ENCODE results near the gene C1orf35. TPM values are rescaled to one million over a fixed set of nuclear protein-coding genes. Genes with fewer than 3 reads are reported as not detected.

C1orf35 gene
- total and polyA plus RNA-seq, 7 experiments from 2014 or later: 16.8 to 33.0 (median 27.8) TPM

DNA sequence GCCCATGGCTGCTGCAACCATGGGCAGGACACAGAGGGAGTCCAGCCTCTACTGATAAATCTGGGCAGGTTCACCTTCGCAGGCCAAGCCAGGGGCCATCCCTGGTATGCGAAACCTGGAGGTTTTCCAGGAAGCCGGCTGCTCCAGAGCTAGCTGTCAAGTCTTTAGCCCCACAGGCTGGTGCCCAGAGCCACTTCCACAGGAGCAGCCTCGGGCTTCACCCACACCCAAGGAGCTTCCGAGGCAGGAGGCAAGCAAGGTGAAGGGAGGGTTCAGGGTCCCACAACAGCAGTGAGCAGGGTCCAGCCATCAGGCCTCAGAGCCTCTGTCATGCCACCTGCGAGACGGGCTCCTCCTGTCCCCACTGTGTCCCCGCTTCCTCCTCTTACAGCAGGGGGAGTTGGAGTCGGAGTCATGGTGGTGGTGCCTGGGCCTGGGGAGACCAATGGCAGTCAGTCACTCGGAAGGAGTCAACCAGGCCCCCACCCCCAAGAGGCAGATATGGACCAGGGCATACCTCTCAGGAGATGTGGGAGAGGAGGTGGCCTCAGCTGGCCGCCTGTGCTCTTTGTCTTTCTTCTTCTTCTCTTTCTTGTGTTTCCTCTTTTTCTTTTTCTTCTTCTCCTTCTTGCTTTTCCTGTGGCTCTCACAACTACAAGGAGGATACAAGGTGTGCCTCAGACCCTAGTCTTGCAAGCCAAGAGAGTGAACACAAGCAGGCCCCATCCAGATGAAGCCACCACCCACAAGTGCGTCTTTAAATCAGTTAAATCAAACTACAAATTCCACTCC, 2.1 kb downstream of the C1orf35 start:
- ChIA-PET CTCF (no interaction called here), POLR2A (interaction anchor here (1.1 to 2.2 kb wide), 3 partner anchors 10 to 19 kb away, joined by 6 to 10 read pairs (median 7); partner anchors contain the start of gene ARF1)
- Mint-ChIP-seq H3K4me3 (peak overlapping the region; percentile 54 to 97 (median 73)), H3K9me3 (peaks cover 0 to 4% (median 0%) of the 10 kb centered on the region in 11 donors), H3K27ac (peak overlapping the region; percentile 62 to 96 (median 81)), H3K36me3 (peaks cover 0 to 10% (median 5%) of the 10 kb centered on the region in 5 donors), H3K27me3 (no peaks in the 10 kb centered on the region), H3K4me1 (peaks cover 6 to 30% (median 22%) of the 10 kb centered on the region in 7 donors)
- Histone ChIP-seq H3K27me3 (ENCODE audit: control insufficient read depth in 2 of 2, insufficient read depth in 2 of 2, low read length in 2 of 2) (no peaks in the 10 kb centered on the region), H3K27ac (ENCODE audit: low read depth, low read length) (peak overlapping the region; percentile 94), H3K36me3 (ENCODE audit: control insufficient read depth in 2 of 3, insufficient read depth in 3 of 3, low read length in 3 of 3) (peaks cover 0 to 64% (median 11%) of the 10 kb centered on the region in 3 experiments), H3K9me3 (ENCODE audit: control insufficient read depth in 2 of 3, low read length in 3 of 3) (no peaks in the 10 kb centered on the region), H3K4me3 (ENCODE audit: low read length) (peak overlapping the region; percentile 95), H3K4me1 (ENCODE audit: control insufficient read depth in 2 of 2, insufficient read depth in 2 of 2, low read length in 2 of 2) (peaks cover 16 to 20% of the 10 kb centered on the region in 2 donors)
- no peak for ATAC-seq
- intact Hi-C loops (cut with micrococcal nuclease): loop anchor here in 1 of 2 donors (2.0 to 10.0 kb wide), 2 partner anchors 174 to 1696 kb away; partner anchors contain the start of gene PARP1
- no peak for DNase-seq

DNA sequence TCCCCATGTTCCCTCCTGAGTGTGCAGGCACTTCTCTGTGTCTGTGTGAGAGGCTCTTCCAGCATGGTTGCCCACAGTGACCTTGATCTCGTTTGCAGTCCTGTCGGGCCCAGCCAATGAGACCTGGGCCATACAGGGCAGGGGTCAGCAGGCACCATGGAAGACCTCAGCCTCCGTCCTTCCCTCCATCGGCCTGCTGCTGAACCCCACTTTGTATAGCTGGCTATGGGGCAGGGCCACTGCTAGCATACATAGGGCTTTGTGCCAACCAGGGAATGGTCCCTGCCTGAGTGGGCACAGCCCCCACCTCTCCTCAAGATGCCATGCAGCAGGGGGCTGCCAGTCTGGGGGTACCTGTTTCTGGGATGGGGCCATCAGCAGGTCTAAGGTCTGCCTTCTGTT, 3.8 kb downstream of the C1orf35 start:
- DNase-seq: no peak
- intact Hi-C loops (cut with micrococcal nuclease): no loop called here
- no peak overlapping the region for H3K4me3 ChIP-seq (ENCODE audit: low read length)
- Mint-ChIP-seq H3K4me1 (peaks cover 20 to 44% (median 35%) of the 10 kb centered on the region in 7 donors), H3K27me3 (no peaks in the 10 kb centered on the region), H3K4me3 (peak overlapping the region in 3 of 10 donors; percentile 34 to 50 (median 42)), H3K9me3 (peaks cover 0 to 19% (median 9%) of the 10 kb centered on the region in 11 donors), H3K27ac (peak overlapping the region in 4 of 9 donors; percentile 48 to 67 (median 60)), H3K36me3 (peaks cover 6 to 24% (median 20%) of the 10 kb centered on the region in 5 donors)
- H3K27ac ChIP-seq (ENCODE audit: low read depth, low read length): no peak overlapping the region
- H3K36me3 ChIP-seq (ENCODE audit: control insufficient read depth in 2 of 3, insufficient read depth in 3 of 3, low read length in 3 of 3): peaks cover 6 to 64% (median 11%) of the 10 kb centered on the region in 3 experiments
- CTCF ChIA-PET: interaction anchor here (0.9 to 1.0 kb wide), 2 partner anchors 10 to 12 kb away, joined by 3 to 4 read pairs; no protein-coding TSS in a partner anchor
- H3K4me1 ChIP-seq (ENCODE audit: control insufficient read depth in 2 of 2, insufficient read depth in 2 of 2, low read length in 2 of 2): peaks cover 23 to 28% of the 10 kb centered on the region in 2 donors
- POLR2A ChIA-PET: interaction anchor here (1.0 to 2.2 kb wide), 4 partner anchors 9 to 359 kb away, joined by 3 to 10 read pairs (median 6); partner anchors contain the start of gene ARF1
- ATAC-seq: no peak
- H3K27me3 ChIP-seq (ENCODE audit: control insufficient read depth in 2 of 2, insufficient read depth in 2 of 2, low read length in 2 of 2): no peaks in the 10 kb centered on the region
- peaks cover 0 to 6% (median 0%) of the 10 kb centered on the region in 3 experiments for H3K9me3 ChIP-seq (ENCODE audit: control insufficient read depth in 2 of 3, low read length in 3 of 3)

DNA sequence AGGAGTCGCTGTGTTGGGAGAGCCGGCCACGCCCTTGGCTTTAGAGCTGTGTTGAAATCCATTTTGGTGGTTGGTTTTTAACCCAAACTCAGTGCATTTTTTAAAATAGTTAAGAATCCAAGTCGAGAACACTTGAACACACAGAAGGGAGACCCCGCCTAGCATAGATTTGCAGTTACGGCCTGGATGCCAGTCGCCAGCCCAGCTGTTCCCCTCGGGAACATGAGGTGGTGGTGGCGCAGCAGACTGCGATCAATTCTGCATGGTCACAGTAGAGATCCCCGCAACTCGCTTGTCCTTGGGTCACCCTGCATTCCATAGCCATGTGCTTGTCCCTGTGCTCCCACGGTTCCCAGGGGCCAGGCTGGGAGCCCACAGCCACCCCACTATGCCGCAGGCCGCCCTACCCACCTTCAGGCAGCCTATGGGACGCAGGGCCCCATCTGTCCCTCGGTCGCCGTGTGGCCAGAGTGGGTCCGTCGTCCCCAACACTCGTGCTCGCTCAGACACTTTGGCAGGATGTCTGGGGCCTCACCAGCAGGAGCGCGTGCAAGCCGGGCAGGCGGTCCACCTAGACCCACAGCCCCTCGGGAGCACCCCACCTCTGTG, 4.7 kb downstream of the C1orf35 start:
- DNase-seq (no peak), ATAC-seq (no peak)
- peak overlapping the region in 2 of 9 donors; percentile 25 to 54 for H3K27ac Mint-ChIP-seq
- peak overlapping the region in 1 of 10 donors; percentile 42 for H3K4me3 Mint-ChIP-seq
- ChIA-PET POLR2A (interaction anchor here (2.0 to 2.2 kb wide), 2 partner anchors 10 to 15 kb away, joined by 8 to 10 read pairs; partner anchors contain the start of genes ARF1 and MRPL55), CTCF (interaction anchor here (0.9 kb wide), 1 partner anchor 11 kb away, joined by 3 read pairs; no protein-coding TSS in a partner anchor)
- intact Hi-C loops (cut with micrococcal nuclease): no loop called here
- peaks cover 6 to 29% (median 25%) of the 10 kb centered on the region in 5 donors for H3K36me3 Mint-ChIP-seq
- H3K27me3 Mint-ChIP-seq: no peaks in the 10 kb centered on the region
- H3K9me3 Mint-ChIP-seq: peaks cover 0 to 23% (median 10%) of the 10 kb centered on the region in 11 donors
- Histone ChIP-seq H3K36me3 (ENCODE audit: control insufficient read depth in 2 of 3, insufficient read depth in 3 of 3, low read length in 3 of 3) (peaks cover 6 to 69% (median 11%) of the 10 kb centered on the region in 3 experiments), H3K27me3 (ENCODE audit: control insufficient read depth in 2 of 2, insufficient read depth in 2 of 2, low read length in 2 of 2) (no peaks in the 10 kb centered on the region), H3K9me3 (ENCODE audit: control insufficient read depth in 2 of 3, low read length in 3 of 3) (peaks cover 0 to 13% (median 0%) of the 10 kb centered on the region in 3 experiments), H3K4me3 (ENCODE audit: low read length) (no peak overlapping the region), H3K4me1 (ENCODE audit: control insufficient read depth in 2 of 2, insufficient read depth in 2 of 2, low read length in 2 of 2) (peaks cover 14 to 20% of the 10 kb centered on the region in 2 donors), H3K27ac (ENCODE audit: low read depth, low read length) (no peak overlapping the region)
- peaks cover 20 to 42% (median 37%) of the 10 kb centered on the region in 7 donors for H3K4me1 Mint-ChIP-seq

DNA sequence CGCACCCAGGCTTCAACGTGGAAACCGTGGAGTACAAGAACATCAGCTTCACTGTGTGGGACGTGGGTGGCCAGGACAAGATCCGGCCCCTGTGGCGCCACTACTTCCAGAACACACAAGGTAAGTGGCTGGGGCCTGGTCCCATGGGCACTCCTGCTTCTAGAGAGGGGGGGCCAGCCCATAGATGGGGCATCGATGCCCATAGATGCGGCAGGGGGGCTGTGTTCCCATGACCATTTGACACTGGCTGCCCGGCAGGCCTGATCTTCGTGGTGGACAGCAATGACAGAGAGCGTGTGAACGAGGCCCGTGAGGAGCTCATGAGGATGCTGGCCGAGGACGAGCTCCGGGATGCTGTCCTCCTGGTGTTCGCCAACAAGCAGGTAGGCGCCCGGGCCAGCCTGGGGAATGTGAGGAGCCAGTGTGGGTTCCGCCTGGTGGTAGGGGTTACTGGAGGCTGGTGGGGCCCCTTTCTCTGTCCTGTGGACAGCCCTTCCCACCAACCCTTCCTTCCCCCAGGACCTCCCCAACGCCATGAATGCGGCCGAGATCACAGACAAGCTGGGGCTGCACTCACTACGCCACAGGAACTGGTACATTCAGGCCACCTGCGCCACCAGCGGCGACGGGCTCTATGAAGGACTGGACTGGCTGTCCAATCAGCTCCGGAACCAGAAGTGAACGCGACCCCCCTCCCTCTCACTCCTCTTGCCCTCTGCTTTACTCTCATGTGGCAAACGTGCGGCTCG, 5.6 kb downstream of the C1orf35 start:
- DNase-seq: no peak
- no peak overlapping the region for H3K4me3 Mint-ChIP-seq

DNA sequence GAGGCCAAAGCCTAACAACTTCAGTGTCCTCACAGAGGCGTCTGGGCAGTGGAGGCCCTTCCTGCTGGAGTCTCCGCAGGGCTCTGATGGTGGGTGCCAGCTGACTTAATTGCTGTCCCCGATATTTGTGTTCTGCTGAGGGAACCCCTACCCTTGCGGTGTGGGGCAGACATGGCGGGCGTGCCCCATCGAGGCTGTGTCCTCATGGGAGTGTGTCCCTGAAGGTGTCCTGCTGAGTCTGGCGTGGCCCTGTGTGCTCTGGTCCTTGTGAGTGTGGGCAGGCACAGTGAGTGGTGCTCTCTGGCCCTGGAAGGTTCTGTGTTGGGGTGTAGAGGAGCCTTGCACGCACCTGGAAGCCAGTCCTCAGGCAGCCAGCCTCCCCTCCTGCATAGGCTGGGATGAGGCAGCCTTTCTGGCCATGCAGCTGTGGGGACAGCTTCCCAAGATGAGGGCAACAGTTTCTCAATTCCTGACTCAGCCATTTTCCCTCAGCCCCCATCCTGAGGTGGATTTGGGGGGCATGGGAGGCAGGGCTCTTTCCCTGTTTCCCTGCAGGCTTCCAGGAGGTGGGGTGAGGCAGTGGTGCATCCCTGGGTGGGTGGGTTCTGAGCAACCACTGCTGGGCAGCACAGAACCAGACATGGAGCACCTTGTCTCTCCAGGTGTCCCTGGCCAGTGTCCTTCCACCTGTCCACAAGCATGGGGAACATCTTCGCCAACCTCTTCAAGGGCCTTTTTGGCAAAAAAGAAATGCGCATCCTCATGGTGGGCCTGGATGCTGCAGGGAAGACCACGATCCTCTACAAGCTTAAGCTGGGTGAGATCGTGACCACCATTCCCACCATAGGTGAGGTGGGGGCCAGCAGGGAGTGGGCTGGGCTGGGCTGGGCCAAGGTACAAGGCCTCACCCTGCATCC, 6.5 kb downstream of the C1orf35 start:
- no peak for DNase-seq
- Histone ChIP-seq H3K4me1 (ENCODE audit: control insufficient read depth in 2 of 2, insufficient read depth in 2 of 2, low read length in 2 of 2) (peaks cover 14 to 21% of the 10 kb centered on the region in 2 donors), H3K4me3 (ENCODE audit: low read length) (no peak overlapping the region), H3K36me3 (ENCODE audit: control insufficient read depth in 2 of 3, insufficient read depth in 3 of 3, low read length in 3 of 3) (peaks cover 6 to 65% (median 11%) of the 10 kb centered on the region in 3 experiments), H3K27ac (ENCODE audit: low read depth, low read length) (no peak overlapping the region), H3K9me3 (ENCODE audit: control insufficient read depth in 2 of 3, low read length in 3 of 3) (peaks cover 0 to 13% (median 0%) of the 10 kb centered on the region in 3 experiments), H3K27me3 (ENCODE audit: control insufficient read depth in 2 of 2, insufficient read depth in 2 of 2, low read length in 2 of 2) (no peaks in the 10 kb centered on the region)
- Mint-ChIP-seq H3K9me3 (peaks cover 0 to 19% (median 8%) of the 10 kb centered on the region in 11 donors), H3K27ac (peak overlapping the region in 1 of 9 donors; percentile 67), H3K4me1 (peaks cover 18 to 50% (median 42%) of the 10 kb centered on the region in 7 donors), H3K27me3 (no peaks in the 10 kb centered on the region), H3K36me3 (peaks cover 6 to 43% (median 25%) of the 10 kb centered on the region in 5 donors), H3K4me3 (no peak overlapping the region)
- ATAC-seq: no peak
- ChIA-PET CTCF (no interaction called here), POLR2A (interaction anchor here (1.9 to 2.2 kb wide), 3 partner anchors 9 to 13 kb away, joined by 5 to 10 read pairs (median 8); partner anchors contain the start of genes ARF1 and MRPL55)
- intact Hi-C loops (cut with micrococcal nuclease): no loop called here

More for the DNA sequence above, 5.6 kb downstream of the C1orf35 start:
- H3K27me3 Mint-ChIP-seq: no peaks in the 10 kb centered on the region
- Histone ChIP-seq H3K4me1 (ENCODE audit: control insufficient read depth in 2 of 2, insufficient read depth in 2 of 2, low read length in 2 of 2) (peaks cover 12 to 19% of the 10 kb centered on the region in 2 donors), H3K4me3 (ENCODE audit: low read length) (no peak overlapping the region), H3K27ac (ENCODE audit: low read depth, low read length) (no peak overlapping the region), H3K36me3 (ENCODE audit: control insufficient read depth in 2 of 3, insufficient read depth in 3 of 3, low read length in 3 of 3) (peaks cover 6 to 65% (median 11%) of the 10 kb centered on the region in 3 experiments), H3K27me3 (ENCODE audit: control insufficient read depth in 2 of 2, insufficient read depth in 2 of 2, low read length in 2 of 2) (no peaks in the 10 kb centered on the region), H3K9me3 (ENCODE audit: control insufficient read depth in 2 of 3, low read length in 3 of 3) (peaks cover 0 to 13% (median 0%) of the 10 kb centered on the region in 3 experiments)
- H3K36me3 Mint-ChIP-seq: peaks cover 6 to 36% (median 25%) of the 10 kb centered on the region in 5 donors
- ATAC-seq: no peak
- peaks cover 0 to 19% (median 8%) of the 10 kb centered on the region in 11 donors for H3K9me3 Mint-ChIP-seq
- ChIA-PET POLR2A (interaction anchor here (2.0 to 2.2 kb wide), 2 partner anchors 11 to 14 kb away, joined by 8 to 10 read pairs; partner anchors contain the start of genes ARF1 and MRPL55), CTCF (no interaction called here)
- H3K27ac Mint-ChIP-seq: peak overlapping the region in 3 of 9 donors; percentile 26 to 86 (median 81)
- H3K4me1 Mint-ChIP-seq: peaks cover 18 to 41% (median 34%) of the 10 kb centered on the region in 7 donors
- intact Hi-C loops (cut with micrococcal nuclease): no loop called here
